GM12874 (cell line): ENCODE data around the gene AP2S1.
A peak's percentile ranks its signal among the peaks of the same experiment; 100 is the strongest.

ENCODE experiments used
- CTCF ChIP-seq: IDR thresholded peaks from 2 replicates; pipeline ENCODE4 v1.5.1; 2011; ENCODE audit warnings: low read depth, mild to moderate bottlenecking, control low read depth, low read length, moderate library complexity; ENCODE audit not compliant: insufficient read depth

The AP2S1 gene

GRCh38 chr19:46842791-46843190 lies 7.9 kb downstream of the AP2S1 start:
- TF ChIP-seq CTCF, result no peak

DNA sequence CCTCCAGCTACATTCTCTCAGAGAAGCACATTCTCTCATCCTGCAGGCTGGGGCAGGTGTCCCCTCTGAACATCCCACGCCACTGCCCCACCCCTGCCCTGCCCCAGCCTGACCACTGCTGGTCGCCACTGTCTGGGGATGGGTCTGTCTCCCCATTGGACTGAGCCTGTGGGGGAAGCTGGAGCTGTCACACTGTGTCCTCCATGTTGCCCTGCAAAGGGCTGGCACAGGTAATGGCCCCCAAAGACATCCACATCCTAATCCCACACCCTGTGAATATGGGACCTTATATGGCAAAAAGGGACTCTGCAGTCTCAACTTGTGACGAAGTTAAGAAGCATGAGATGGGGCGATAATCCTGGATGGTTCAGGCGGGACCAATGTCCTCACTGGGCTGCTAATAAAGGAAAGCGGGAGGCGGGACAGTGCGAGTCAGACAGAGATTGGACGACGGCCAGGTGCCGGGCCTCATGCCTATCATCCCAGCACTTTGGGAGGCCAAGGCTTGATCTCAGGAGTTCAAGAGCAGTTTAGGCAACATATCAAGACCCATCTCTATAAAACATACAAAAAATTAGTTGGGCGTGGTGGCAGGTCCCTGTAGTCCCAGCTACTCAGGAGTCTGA lies 9.1 kb downstream of the AP2S1 start:
- TF ChIP-seq CTCF, result no peak

DNA sequence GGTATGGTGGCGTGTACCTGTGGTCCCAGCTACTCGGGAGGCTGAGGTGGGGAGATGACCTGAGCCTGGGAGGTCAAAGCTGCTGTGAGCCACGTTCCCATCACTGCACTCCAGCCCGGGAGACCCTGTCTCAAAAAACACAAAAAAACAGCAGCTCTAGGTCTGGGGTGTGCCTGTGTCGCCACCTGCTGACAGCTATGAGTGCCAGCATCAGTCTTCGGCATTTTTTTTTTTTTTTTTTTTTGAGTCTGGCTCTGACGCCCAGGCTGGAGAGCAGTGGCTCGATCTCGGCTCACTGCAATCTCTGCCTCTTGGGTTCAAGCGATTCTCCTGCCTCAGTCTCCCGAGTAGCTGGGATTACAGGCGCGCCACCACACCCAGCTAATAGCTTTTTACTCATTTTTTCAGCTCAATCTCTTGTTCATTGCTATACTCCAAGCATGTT lies 10.1 kb downstream of the AP2S1 start:
- TF ChIP-seq CTCF, result peak; percentile 85

- no peak for TF ChIP-seq CTCF
Observed at GRCh38 chr19:46839752-46840497, 10.7 kb downstream of the AP2S1 start.

GRCh38 chr19:46838160-46838559 lies 12.5 kb downstream of the AP2S1 start:
- TF ChIP-seq CTCF, result no peak

- TF ChIP-seq CTCF, result no peak
Observed at GRCh38 chr19:46834984-46835383, 15.7 kb downstream of the AP2S1 start.

- no peak for TF ChIP-seq CTCF
Observed at GRCh38 chr19:46834121-46834520, 16.5 kb downstream of the AP2S1 start.
